ENCODE data around the gene LRMDA. TPM values are rescaled to one million over a fixed set of nuclear protein-coding genes. Genes with fewer than 3 reads are reported as not detected.

Gene LRMDA
- total and polyA plus RNA-seq, 10 of the 15 experiments (the other 5 are each of a cell fraction or from before 2014, with no cell fraction given): 0.07 to 0.54 (median 0.29) TPM; not detected in 4

- H3K27ac ChIP-seq (ENCODE audit: control insufficient read depth, insufficient read depth): no peak overlapping the region
- no peaks in the 10 kb centered on the region for H4K20me1 ChIP-seq (ENCODE audit: control insufficient read depth, insufficient read depth)
- in situ Hi-C loops (cut with MboI): no loop called here
- H3K9me3 ChIP-seq (replicated peaks; ENCODE audit: control insufficient read depth, insufficient read depth, low read length): no peaks in the 10 kb centered on the region
- 0% methylated on average over 2 of the region's 2 CpGs for WGBS (ENCODE audit: insufficient coverage, insufficient replicate concordance, low lambda C conversion rate, missing lambda C conversion rate)
- FAIRE-seq: no peak
- no peaks in the 10 kb centered on the region for H3K4me1 ChIP-seq (ENCODE audit: control insufficient read depth, insufficient read depth, low read length)
- POLR2A ChIA-PET: no interaction called here
- SMC1A ChIA-PET (ENCODE audit: uncharacterized antibody, unreplicated experiment): interaction anchor here (0.7 kb wide), 1 partner anchor 13 kb away, joined by 4 read pairs; no protein-coding TSS in a partner anchor
- DNase-seq (ENCODE audit: low read depth, low spot score): no peak
- no peak overlapping the region for H3K9ac ChIP-seq (ENCODE audit: control insufficient read depth, insufficient read depth, low read length)
- no peaks in the 10 kb centered on the region for H3K79me2 ChIP-seq (ENCODE audit: control insufficient read depth, insufficient read depth, low read length)
- CTCF ChIA-PET: no interaction called here
- no peak for ATAC-seq
- intact Hi-C loops (cut with micrococcal nuclease; ENCODE audit: unreplicated experiment): no loop called here
- H3K4me3 ChIP-seq: no peak overlapping the region
- no peak for TF ChIP-seq TCF3 (IDR thresholded peaks at IDR 0.05; ENCODE audit: borderline replicate concordance, insufficient read depth, low read depth, low read length)
- no peak for TF ChIP-seq FOXM1 (IDR thresholded peaks at IDR 0.05; ENCODE audit: low read depth, low read length)
- no peak for TF ChIP-seq YY1 (IDR thresholded peaks at IDR 0.05; ENCODE audit: low read depth, low read length)
- no peak for TF ChIP-seq E4F1 (IDR thresholded peaks at IDR 0.05; ENCODE audit: borderline replicate concordance, partially characterized antibody)
- no peak for TF ChIP-seq HSF1 (IDR thresholded peaks at IDR 0.05; ENCODE audit: low read depth, low read length)
- no peak for TF ChIP-seq POU2F2 (IDR thresholded peaks at IDR 0.05; ENCODE audit: borderline replicate concordance, low read depth, low read length)
- no TSS peak for BruUV-seq (replicated peaks)
- H3K4me2 ChIP-seq (ENCODE audit: control insufficient read depth, insufficient read depth): no peak overlapping the region
- H3K27me3 ChIP-seq (replicated peaks in 1 of 2; ENCODE audit: control insufficient read depth in 2 of 2, insufficient read depth in 2 of 2, low read length in 1 of 2): no peaks in the 10 kb centered on the region; a peak in 1 of 4 replicates
- H2AFZ ChIP-seq (ENCODE audit: control insufficient read depth, low read depth, low read length): no peak overlapping the region
- no peaks in the 10 kb centered on the region for H3K36me3 ChIP-seq (ENCODE audit: control insufficient read depth in 2 of 2, insufficient read depth in 2 of 2, low read length in 1 of 2)
- RAD21 ChIA-PET (ENCODE audit: unreplicated experiment): interaction anchor here (0.6 kb wide), 1 partner anchor 187 kb away, joined by 3 read pairs; no protein-coding TSS in a partner anchor
Observed at GRCh38 chr10:75839020-75839419, 407.6 kb downstream of the LRMDA start.

Measured in GM12878 (cell line).